Jurkat, Clone E6-1 (cell line): ENCODE results near the gene NRP1.
A peak's percentile ranks its signal among the peaks of the same experiment; 100 is the strongest.

Experiments used
- DNase-seq: peaks from one replicate; pipeline ENCODE4 v3.0.0-alpha.2; 2011; ENCODE audit warnings: low read depth, low spot score
- H3K4me3 ChIP-seq: 2 replicates; pipeline ENCODE4 v1.5.1; 2011; ENCODE audit warnings: mild to moderate bottlenecking, low read length, control low read depth, moderate library complexity

NRP1 gene

DNA sequence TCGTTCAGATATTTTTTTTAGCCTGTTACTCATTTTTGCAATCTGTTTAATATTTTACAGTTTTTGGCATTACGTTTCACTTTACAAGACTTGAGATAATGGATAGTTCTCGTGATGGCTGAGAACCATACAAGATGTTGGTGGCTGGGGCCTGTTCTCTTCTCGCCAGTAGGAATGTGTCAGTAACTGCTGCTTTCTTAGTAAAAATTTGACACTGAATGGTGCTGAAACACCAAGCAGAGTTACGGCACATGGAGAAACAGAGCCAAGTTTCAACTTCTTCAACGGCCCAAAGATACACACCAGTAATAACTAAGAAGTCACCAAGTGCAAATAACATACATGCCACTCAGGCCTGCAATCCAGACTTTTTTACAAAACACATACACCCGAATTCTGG lies 130.4 kb downstream of the NRP1 start:
- H3K4me3 ChIP-seq = no peak overlapping the region
- DNase-seq = no peak

DNA sequence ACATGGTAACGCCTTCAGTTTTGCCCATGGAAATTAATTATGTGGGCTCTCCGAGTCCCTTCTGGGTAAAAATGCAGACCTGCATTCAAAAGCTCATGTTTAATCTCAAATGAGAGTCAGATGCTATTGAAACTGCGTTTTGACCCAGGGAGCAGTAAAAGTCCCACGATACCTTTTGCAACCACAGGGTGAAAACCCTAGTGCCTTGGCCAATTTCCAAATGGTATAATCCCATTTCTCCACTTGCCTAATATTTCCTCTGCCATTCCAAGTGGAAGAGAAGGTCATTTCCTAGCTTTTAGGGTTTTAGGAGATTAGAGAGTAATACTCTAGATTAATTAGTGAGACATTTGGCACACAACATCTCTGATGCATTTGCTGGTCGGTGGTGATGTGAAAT lies 132.5 kb downstream of the NRP1 start:
- DNase-seq = no peak
- H3K4me3 ChIP-seq = no peak overlapping the region

DNA sequence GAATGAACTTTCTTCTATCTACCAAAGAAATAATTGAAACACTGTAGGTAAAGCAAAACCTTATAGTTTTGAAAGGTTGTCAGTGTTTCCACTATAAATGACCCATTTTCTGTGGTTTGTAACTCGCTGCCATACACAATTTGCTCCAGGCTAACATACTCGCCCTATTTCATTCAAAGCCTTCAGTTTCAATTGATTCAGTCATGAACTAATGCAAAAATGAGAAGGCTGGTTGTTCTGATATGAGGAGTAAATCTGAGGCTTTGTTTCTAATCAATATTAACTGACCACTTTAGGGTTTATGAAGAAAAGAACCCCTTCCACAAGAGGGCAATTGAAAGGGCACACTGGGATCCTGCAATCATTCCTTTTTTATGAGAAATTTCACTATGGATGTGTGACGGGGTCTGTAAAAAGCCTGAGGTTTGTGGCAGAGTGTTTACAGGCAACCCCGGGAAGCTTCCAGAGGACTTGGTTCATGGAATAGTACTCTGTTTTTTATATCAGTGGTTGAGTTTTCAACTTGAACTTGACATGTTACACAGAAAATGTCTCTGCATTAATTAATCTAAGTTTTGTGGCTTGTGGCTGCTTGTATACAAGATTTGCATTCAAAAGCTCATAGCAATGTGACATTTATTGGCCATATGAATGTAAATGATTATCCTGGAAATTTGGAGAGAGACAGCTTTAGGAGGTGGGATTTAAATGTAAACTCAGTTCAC lies 133.2 kb downstream of the NRP1 start:
- DNase-seq = no peak

DNA sequence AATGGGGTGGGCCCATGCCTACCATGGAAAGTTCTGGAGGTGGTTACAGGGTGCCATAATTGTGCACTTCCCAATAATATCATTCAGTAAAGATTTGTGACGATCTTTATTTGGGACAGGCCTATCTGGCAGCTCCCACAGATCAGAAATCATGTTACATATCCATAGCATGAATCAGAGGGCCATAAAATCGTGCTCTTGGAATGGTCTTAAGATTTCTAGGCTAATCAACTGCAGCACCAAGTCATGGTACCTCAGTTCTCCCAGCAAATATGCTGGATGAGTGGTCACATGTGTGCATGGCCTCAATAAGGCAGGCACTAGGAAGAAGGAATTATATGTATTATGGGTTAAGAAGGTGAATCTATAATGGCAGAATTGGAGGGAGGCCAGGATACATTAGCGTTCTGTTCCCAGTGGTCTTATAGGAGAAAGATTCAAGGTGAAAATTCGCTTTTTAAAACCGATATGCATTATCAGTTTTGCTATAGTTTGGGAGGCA lies 134.7 kb downstream of the NRP1 start:
- DNase-seq = no peak
- no peak overlapping the region for H3K4me3 ChIP-seq

More for the DNA sequence above, 133.2 kb downstream of the NRP1 start:
- no peak overlapping the region for H3K4me3 ChIP-seq

DNA sequence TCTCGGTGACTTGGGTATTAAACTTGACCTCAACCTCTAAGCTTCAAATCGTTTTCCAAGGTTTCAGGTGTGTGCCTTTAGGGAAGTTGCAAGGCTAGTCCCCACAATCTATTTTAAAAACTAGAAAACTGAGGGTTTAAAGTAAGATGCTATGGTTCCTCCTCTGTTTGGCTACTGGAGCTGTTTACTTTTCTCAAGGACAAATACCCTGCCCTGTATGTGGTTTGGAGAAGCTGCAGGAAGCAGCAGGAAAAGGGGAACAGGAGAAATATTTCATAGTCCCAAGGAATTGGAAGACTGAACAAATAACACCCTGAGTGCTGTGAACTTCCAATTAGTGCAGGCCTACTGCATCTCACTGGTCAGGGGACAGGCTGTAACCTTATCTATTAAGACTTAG lies 135.9 kb downstream of the NRP1 start:
- no peak overlapping the region for H3K4me3 ChIP-seq
- DNase-seq = no peak

DNA sequence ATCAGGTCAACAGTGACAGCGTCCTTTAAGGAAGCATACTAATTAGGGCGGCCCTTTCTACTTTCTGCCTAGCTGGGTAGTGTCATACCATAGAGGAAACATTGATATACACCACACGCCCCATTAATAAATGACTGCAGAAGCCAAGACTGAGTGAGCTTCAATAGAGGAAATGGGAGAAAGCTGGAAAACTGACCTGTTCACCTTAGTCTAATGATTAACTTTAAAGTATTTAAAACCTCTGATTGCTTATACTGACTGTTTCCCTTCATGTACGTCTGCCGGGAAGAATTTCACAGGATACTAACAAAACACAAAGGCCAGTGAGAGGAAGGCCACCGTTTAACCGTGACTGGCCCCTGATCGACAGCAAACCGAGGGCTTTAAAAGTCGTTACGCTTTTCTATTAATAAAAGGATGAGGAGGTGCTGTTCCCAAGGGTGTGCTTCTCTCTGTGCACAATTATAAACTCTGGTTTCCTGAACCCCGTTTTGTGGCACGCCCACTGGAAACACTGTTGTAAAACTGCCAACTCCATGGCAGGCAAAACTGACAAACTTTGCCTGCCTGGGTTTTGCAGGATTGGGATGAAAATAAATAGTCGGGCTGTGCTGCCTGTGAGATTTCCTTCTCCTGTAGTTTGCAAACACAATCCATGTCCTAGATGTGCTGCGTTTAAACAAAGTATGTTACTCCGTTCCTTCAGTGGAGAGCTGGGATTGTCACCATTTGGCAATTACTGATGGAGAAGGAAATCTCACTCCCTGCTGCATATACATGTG lies 137.6 kb downstream of the NRP1 start:
- H3K4me3 ChIP-seq = no peak overlapping the region
- no peak for DNase-seq

DNA sequence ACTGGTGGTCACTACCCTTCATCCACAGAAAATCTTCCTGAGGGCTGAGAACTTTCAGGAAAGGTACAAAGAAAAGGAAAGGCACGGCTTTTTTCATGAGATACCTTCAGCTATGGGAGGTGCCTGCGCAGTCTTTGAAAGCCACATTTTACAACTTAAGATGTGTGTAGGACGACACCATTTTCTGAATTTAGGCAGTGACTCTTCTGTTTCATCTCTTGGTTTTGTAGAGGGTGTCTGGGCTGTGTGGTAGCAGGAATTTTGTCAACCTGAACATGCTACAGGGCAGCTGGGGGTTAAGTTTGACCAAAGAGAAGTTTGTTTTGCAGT lies 138.1 kb downstream of the NRP1 start:
- DNase-seq = no peak
- no peak overlapping the region for H3K4me3 ChIP-seq

DNA sequence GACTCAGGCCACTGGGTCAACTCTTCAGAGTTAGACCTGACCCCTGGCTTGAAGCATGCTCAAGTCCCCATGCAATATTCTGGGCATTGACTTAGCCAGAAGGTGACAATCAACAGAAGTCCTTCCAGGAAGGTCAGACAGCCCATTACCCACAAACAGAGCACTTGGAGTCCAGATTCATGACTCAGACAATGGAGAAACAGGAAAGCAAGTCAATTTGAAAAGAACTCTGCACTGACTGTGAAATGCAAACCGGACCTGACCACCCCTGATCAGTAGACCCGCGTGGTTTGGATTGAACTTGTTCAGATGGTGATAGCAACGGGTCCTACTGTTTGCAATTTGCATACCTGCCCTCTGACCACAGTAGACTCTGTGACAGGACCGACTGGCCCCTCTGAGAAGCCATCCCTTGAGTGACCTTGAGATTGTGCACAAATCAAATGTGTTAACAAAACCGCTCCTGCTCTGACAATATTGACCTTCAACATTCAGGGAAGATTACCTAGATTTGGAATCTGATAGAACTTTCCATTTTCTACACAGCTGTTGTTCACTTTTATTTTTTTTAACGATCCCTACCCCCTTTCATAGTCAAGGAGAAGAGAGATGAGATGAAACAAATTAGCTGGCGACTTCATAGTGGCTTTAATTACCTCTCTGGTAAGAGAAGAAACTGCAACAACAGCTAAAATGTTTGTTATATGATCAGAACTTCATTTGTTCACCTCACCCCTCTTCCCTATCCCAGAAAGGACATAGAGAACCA lies 138.7 kb downstream of the NRP1 start:
- no peak overlapping the region for H3K4me3 ChIP-seq

DNA sequence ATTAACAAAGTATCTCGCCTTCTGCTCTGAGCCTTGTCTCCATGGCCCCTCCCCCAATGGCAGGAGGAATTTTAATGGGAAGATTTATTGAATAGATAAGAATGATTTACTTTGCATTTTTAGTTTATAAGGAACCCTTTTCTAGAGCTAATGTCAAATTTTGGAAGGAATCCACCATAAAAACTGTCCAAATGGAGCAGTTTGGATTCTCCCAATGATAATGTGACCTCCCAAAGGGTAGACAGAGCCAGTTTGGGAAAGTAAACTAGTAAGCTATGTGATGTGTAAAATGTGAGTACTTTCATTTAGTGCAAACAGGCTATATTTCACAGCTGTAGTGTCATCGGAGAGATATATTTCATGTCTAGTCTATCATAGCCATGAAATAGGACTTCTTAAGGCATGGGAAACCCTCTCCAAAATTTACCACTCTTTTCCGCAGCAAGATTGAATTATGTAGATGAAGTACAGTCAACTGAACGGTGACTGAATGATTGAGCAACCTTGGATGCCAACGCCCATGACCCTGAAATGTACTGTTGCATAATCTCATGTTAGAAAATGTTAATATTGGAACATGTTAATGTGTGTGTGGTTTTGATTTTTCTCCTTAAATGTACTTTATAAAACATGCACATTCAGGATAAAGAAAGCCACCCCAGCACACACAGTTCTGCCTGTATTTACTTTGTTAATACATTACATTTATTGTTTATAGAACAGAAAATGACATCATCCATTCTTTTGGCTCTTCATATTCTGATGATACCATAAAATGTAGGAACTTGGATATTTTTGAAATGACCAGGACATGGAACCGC lies 140.6 kb downstream of the NRP1 start:
- no peak overlapping the region for H3K4me3 ChIP-seq
- no peak for DNase-seq

More for the DNA sequence above, 138.7 kb downstream of the NRP1 start:
- DNase-seq = no peak

DNA sequence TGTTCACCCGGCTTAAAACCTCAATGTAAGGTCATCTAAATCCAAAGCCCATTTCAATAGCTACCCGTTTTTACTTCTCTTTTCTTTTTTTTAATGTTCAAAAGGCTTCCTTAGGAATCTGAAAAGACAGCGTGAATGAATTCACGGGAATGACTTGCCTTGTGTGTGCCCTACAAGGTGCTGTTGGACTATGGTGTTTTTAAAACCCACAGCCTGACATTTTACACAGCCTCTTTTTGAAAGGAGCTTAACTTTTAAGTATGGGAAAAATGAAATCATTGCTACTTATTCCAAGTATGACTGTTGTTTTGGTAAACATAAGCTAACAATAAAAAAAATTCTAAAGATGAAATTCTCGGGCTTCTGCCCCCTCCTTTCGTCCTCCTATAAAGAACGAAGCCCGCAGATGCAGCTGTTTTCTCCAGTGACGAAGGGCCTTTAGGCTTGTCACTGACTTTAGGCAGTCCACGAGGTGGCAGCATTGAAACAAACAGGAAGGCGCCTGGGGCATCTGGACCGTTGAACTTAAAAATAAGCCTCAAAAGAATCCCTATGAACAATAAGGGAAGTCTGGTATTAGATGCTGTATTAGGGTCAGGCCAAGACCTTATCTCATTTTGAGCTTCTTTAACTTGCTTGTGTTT lies 141.3 kb downstream of the NRP1 start:
- H3K4me3 ChIP-seq = no peak overlapping the region
- DNase-seq = peak; percentile 65

DNA sequence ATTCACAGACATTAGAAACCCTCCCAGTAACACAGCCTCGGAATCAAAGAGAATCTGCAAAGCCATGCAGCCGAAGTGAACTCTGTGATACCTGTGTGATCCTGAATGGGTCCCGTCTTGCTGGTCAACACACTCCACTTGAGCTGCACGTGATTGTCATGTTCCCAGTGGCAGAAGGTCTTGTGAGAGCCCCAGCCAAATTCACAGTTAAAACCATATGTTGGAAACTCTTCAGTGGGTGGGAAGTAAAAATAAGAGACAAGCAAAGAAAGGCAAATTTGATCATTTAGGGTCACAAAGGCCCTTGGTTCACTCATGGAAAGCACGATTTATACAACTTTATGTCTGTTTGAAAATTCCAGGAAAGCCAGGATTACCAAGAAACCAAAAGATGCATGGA lies 142.3 kb downstream of the NRP1 start:
- DNase-seq = no peak

DNA sequence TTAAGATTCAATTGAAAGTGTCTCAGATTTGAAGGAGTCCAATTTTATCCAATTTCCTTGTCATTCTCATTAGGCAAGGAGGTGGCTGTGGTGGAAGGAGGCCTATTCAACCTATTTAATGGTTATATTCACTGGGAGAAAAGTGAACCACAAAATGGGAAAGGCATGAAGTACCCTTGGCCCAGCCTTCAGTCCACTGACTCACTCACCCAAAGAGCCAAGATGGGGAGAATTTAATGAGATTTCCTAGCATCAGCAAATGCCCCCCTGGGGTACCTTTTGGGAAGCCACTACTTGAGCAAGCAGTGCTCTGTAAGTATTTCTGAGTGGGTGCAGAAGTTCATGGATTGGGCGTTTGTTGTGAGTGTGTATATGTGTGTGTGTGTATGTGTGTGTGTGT lies 144.1 kb downstream of the NRP1 start:
- H3K4me3 ChIP-seq = no peak overlapping the region

More for the DNA sequence above, 142.3 kb downstream of the NRP1 start:
- no peak overlapping the region for H3K4me3 ChIP-seq

DNA sequence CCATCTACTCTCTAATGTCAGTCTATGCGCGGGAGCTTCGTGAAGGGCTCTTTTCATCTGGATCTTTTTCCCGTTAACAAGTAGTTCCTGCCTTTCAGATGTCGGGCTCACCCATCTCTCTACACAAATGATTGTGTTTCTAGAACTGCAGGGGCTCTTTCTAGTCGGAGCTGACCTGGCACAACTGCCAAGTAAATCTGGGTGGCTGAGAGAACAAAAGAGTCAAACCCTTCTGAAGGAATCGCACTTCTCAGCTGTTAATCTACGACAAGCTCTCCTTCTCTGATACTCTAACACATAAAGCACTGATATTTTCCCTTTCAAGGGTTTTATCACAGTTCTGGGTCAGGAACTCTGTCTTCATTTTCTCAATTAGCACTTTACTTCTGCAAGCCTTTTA lies 144.7 kb downstream of the NRP1 start:
- DNase-seq = no peak
- H3K4me3 ChIP-seq = no peak overlapping the region

More for the DNA sequence above, 144.1 kb downstream of the NRP1 start:
- DNase-seq = no peak

DNA sequence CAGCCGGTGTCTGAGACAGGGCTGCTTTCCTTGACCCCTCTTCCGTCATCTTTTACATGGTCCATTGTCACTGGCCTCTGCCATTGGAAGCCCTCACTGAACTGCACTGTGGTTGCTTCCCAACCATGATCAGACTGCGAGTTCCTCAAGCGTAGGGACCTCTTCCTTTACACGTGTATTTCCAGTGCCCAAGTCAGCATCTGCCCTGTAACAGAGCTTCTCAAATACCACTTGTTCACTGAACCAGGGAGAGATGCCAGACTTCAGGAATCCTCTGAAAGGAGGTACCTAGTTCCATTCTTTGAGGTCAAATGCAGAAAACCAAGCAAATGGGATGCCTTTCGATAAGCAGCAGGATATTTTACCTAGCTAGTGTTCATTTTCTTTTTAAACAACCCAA lies 145.1 kb downstream of the NRP1 start:
- DNase-seq = no peak
- no peak overlapping the region for H3K4me3 ChIP-seq

DNA sequence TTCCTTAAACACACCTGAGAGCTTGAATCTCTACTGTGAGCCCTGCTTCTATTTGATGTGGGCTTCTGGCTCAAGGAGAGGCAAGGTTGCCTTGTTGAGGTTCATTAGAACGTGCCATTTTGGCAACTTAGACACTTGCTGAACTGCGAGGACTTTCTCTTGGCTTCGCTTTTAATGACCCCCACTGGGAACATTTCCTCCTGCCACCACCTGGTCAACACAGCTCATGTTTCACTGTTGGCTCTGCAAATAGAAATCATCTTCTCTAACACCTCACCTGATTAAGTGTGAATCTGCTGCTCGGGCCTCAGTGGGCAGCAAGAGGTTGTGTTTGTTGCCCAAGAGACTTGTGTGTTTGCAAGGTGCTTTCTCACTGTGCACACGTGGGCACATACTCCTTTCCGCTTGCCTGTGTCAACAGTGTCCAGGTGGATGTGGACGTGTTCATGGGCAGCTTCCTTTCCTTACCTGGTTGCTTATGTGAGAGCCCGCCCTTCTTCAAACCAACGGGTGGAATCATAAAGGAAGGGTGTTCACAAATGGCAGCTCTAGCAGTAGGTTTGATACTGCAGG lies 147.0 kb downstream of the NRP1 start:
- DNase-seq = no peak
- no peak overlapping the region for H3K4me3 ChIP-seq

DNA sequence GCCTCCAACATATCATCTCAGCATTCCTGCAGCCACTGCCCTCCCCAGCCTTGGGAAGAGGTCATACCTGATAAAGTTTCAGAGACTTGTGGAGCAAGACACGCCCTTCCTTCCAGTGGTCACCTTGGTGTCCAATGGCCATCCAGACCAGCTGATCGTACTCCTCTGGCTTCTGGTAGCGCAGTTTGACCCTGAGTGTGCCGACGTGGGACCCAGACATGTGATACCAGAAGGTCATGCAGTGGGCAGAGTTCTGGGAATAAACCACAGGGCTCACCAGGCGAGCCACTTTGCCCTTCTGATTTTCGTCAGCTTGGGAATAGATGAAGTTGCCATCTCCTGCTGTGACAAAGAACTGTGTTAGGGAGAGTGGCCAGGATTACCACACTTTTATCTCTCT lies 148.3 kb downstream of the NRP1 start:
- no peak for DNase-seq
- H3K4me3 ChIP-seq = no peak overlapping the region

DNA sequence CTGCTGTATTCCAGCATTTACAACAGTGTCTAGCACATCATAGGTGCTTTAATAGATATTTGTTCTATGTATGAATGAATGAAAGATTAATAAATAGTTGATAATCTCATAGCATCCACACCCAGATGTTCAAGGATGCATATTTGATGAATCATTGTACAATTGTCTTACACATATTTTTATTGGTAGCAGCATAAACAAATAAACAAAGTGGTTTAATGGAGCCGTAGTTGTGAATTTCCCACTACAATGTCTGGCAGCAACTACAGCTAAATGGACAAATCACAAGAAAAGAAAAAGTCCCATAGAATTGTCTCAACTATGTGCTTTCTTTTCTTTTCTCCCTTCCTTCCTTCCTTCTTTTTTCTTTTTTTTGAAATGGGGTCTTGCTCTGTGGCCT lies 150.8 kb downstream of the NRP1 start:
- DNase-seq = no peak
- H3K4me3 ChIP-seq = no peak overlapping the region

DNA sequence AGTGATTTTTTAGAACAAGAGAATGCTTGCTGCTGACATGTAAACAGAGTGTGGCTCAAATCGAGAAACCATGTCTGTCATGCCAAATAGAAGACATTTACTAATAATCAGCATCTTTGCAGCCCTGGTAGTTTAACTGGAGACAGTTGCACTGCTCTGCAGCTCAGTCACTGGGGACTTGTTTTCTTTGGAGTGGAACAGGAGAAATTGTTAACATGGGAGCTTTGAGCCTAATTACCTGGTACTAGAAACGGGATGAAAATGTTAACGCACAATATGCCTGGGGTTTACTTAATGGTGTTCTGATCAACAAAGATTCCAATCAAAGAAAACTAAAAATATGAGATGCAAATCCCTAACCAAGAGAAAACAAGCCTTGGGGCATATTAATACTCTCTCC lies 153.5 kb downstream of the NRP1 start:
- no peak for DNase-seq
- no peak overlapping the region for H3K4me3 ChIP-seq
